NCI-H2227 treated with DMSO at 0.1 percent for 48 hours (cell line): Measurements from ENCODE around the gene PHACTR3.
A peak's percentile ranks its signal among the peaks of the same experiment; 100 is the strongest.

Source experiments
- DNase-seq: peaks from one replicate; lab custom pipeline; 2025; lab: John Stamatoyannopoulos, UW

The PHACTR3 gene

GRCh38 chr20:59672576-59672975 lies 68.2 kb downstream of the PHACTR3 start:
- DNase-seq, result no peak

GRCh38 chr20:59673288-59673997 lies 69.1 kb downstream of the PHACTR3 start:
- DNase-seq, result no peak

- no peak for DNase-seq
These were observed 69.7 kb downstream of the PHACTR3 start for GRCh38 chr20:59673998-59674445.

DNA sequence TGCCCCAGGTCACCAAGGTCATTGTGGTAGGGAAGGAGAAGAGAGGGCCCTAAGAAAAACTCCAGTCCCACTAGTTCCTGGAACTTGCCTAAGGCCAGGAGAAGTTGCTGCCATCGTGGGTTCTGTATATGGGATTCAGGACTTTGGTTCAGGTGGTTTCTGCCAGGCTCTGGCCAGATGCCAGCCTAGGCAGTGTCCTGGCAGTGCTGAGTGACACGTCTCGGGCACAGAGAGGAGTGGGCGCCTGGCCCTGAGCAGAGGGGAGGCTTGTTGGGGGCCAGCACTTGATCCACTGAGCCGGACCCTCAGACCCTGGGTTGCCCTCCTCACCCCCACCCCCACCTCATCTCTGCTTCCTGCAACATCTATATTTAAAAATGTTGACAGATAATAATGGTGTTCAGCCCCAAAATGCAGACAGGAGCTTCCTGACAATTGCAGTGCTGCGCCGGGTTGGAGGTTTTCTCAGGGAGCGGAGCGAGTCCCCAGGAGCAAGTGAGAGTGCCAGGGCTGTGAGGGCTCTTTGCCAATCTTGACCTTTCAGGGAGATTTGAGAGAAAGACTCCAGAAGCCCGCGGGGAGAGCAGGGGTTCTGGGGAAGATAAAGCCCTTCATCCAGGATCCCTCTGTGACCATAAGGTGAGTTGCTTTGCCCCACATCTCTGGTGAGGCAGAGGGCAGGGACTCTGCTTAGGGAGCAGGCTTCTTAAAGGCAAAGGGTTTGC lies 71.9 kb downstream of the PHACTR3 start:
- DNase-seq, result no peak

GRCh38 chr20:59676851-59677182 lies 72.5 kb downstream of the PHACTR3 start:
- no peak for DNase-seq

DNA sequence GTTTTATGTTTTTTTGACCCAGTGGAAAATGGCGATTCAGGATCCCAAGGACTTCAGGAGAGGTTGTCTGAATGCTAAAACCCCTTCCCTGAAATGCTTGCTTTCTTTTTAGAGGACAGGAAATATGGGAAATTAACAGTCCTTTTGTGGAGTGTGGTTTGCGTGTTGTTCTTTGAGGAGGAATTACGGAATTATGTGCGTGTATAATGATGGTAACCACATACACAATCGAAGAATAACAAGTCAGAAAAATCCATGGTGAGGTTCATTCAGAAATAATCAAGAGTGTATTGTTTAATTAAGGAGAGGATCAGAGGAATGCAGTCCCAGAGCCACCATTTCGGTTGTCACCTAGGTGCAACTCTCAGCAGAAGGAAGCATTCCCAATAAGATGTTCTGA lies 73.2 kb downstream of the PHACTR3 start:
- DNase-seq, result no peak

GRCh38 chr20:59678288-59678687 lies 73.9 kb downstream of the PHACTR3 start:
- peak; percentile 27 for DNase-seq

GRCh38 chr20:59678951-59679350 lies 74.6 kb downstream of the PHACTR3 start:
- DNase-seq, result no peak

- DNase-seq, result no peak
These were observed 75.9 kb downstream of the PHACTR3 start for GRCh38 chr20:59680148-59680650.

GRCh38 chr20:59680852-59681251 lies 76.5 kb downstream of the PHACTR3 start:
- no peak for DNase-seq

- DNase-seq, result no peak
These were observed 78.3 kb downstream of the PHACTR3 start for GRCh38 chr20:59682603-59683002.

GRCh38 chr20:59683181-59683580 lies 78.8 kb downstream of the PHACTR3 start:
- DNase-seq, result no peak

- no peak for DNase-seq
These were observed 80.4 kb downstream of the PHACTR3 start for GRCh38 chr20:59684685-59685242.

DNA sequence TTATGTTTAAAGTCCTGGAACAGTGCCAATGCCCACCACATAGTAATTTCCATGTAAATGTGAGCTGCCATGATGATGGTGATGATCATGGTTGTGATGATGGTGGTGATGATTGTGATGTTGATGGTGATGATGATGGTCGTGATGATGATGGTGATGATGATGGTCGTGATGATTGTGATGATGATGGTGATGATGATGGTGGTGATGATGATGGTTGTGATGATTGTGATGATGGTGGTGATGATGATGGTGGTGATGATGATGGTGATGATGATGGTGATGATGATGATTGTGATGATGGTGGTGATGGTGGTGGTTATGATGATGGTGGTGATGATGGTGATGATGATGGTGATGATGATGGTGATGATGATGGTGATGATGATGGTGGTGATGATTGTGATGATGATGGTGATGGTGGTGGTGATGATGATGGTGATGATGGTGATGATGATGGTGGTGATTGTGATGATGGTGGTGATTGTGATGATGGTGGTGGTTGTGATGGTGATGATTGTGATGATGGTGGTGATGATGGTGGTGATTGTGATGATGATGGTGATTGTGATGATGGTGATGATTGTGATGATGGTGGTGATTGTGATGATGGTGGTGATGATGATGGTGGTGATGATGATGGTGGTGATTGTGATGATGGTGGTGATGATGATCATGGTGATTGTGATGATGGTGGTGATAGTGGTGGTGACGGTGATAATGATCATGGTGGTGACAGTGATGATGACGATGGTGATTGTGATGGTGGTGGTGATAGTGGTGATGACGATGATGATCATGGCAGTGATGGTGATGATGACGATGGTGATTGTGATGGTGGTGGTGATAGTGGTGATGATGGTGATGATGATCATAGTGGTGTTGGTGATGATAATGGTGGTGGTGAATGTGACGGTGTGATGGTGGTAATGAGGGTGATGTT lies 82.3 kb downstream of the PHACTR3 start:
- DNase-seq, result no peak

DNA sequence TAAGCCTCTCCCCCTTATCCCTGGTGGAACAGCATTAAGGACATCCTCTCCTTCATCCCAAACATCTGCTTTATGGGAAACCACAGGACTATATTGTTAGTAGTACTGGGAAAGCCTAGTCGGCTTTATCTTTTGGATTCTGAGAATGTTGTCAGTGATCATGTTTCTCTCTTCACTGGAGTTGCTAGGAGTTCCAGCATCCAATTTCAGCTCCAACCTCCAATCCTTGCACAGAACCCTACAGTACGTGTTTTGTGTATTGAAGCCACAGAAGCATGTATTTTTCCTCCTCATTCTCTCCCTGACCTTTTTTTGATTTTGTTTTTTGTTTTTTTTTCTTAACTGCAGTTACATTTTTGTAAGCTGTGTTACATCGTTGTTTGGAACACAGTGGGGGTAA lies 84.0 kb downstream of the PHACTR3 start:
- DNase-seq, result no peak

- DNase-seq, result no peak
These were observed 84.7 kb downstream of the PHACTR3 start for GRCh38 chr20:59688999-59689398.

- no peak for DNase-seq
These were observed 85.8 kb downstream of the PHACTR3 start for GRCh38 chr20:59690101-59690500.

- no peak for DNase-seq
These were observed 86.6 kb downstream of the PHACTR3 start for GRCh38 chr20:59690976-59691375.

DNA sequence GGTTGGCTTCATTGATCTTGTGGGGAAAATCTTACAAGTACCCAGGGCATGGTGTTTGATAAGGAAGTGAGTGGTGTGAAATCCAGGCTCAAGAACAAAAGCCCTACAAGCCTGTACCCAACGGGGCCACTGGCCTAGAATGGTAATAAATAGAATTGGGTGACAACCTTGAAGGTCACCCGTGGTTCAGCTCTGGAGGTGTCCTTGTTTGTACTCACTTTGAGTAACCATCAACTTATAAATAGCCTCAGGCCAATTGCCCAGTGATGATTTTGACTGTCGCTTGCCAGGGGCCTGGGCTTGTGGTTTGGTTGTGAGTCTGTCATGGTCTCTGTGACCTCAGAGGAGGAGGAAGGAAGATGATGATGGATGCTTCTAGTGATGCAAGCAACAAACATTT lies 87.8 kb downstream of the PHACTR3 start:
- DNase-seq, result no peak

DNA sequence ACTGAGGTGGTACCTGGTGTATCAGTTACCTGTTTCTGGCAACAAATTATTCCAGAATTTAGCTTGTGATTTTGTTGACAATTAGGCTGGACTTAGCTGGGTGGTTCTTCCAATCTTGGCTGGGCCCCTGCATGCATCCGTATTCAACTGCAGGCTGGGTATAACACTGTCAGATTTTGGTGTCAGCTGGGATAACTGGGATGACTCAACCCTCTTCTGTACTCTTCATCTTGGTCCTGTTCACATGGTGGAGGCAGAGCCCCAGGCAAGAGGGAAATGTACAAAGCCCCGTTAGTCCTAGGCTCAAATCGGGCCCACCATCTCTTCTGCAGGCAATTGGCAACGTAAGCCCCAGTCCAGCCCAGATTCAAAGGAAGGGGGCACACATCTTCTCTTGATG lies 89.2 kb downstream of the PHACTR3 start:
- no peak for DNase-seq

DNA sequence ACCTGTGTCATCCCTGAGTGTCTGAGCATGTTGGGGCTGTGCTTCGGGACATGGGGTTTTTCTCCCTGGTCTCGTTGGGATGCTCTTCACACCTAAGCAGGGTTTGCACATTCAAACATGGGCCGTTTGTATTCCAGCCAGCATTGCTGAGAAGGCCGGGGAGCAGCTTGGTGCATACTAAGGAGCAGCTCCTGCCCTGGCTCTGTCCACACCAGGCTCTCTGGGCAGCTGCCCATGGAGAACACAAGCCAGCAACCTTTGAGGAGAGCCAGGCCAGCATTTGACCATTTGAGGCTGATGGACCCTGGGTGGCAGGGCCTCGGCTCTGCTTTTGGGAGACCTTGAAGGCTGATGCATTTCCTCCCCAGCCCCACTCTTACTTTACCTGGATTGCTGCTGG lies 92.1 kb downstream of the PHACTR3 start:
- no peak for DNase-seq

GRCh38 chr20:59697068-59697467 lies 92.7 kb downstream of the PHACTR3 start:
- no peak for DNase-seq
